HepG2 (cell line): Measurements from ENCODE around the gene CNKSR3. TPM values are rescaled to one million over a fixed set of nuclear protein-coding genes. Genes with fewer than 3 reads are reported as not detected.
A peak's percentile ranks its signal among the peaks of the same experiment; 100 is the strongest.

Experiments used
- BRCA1 ChIP-seq: sonication (generic); formaldehyde crosslinking; IDR thresholded peaks from 2 replicates; pipeline ENCODE4 v1.4.0; 2020; ENCODE audit warnings: missing genetic modification reagents
- CAMTA2 ChIP-seq: sonication (generic); formaldehyde crosslinking; IDR thresholded peaks from 2 replicates; pipeline ENCODE4 v1.4.0; 2020; ENCODE audit warnings: mild to moderate bottlenecking, missing genetic modification reagents, borderline replicate concordance
- CC2D1A ChIP-seq: sonication (generic); formaldehyde crosslinking; IDR thresholded peaks from 2 replicates; pipeline ENCODE4 v1.8.1; 2023; ENCODE audit warnings: mild to moderate bottlenecking, missing genetic modification reagents
- CENPX ChIP-seq: sonication (generic); formaldehyde crosslinking; IDR thresholded peaks from 2 replicates; pipeline ENCODE4 v1.9.0; 2021; ENCODE audit warnings: mild to moderate bottlenecking, missing genetic modification reagents, moderate library complexity
- EP300 ChIP-seq, 3 experiments: sonication (generic) in 1 of 3; formaldehyde crosslinking in 1 of 3; IDR thresholded peaks; 2 replicates each; pipeline versions ENCODE4 v1.5.1 to v1.6.1; 2011 to 2020; ENCODE audit warnings: low read depth in 2 of 3, low read length in 2 of 3, borderline replicate concordance in 1 of 3, improper control_type of control experiment in 1 of 3, mild to moderate bottlenecking in 1 of 3, missing genetic modification reagents in 1 of 3, moderate library complexity in 1 of 3
- FOXC1 ChIP-seq: sonication (generic); formaldehyde crosslinking; IDR thresholded peaks from 2 replicates; pipeline ENCODE4 v1.8.0; 2022; ENCODE audit warnings: mild to moderate bottlenecking, missing genetic modification reagents, borderline replicate concordance
- HNRNPH1 ChIP-seq: fragments of 200-400 bp; formaldehyde crosslinking; optimal IDR thresholded peaks from 2 replicates; pipeline ENCODE3; 2017; ENCODE audit warnings: mild to moderate bottlenecking, low read depth, low read length
- ISX ChIP-seq: sonication (generic); formaldehyde crosslinking; conservative IDR thresholded peaks from 2 replicates; pipeline ENCODE4 v1.5.0; 2020; ENCODE audit warnings: missing genetic modification reagents
- KDM5A ChIP-seq: fragments of 200-600 bp; sonication (generic); IDR thresholded peaks from 2 replicates; pipeline ENCODE4 v1.7.0; 2018; ENCODE audit warnings: antibody characterized with exemption, mild to moderate bottlenecking, low read length, borderline replicate concordance
- LCORL ChIP-seq, 2 experiments: fragments of 450-650 bp in 1 of 2; sonication (generic) in 1 of 2; formaldehyde crosslinking in 1 of 2; IDR thresholded peaks; 2 replicates each; pipeline versions ENCODE4 v1.5.0 to v1.6.1; 2017 to 2020; ENCODE audit warnings: antibody characterized with exemption in 1 of 2, missing genetic modification reagents in 1 of 2
- NKX3-1 ChIP-seq: sonication (generic); formaldehyde crosslinking; IDR thresholded peaks from 2 replicates; pipeline ENCODE4 v1.5.0; 2020; ENCODE audit warnings: missing genetic modification reagents
- NONO ChIP-seq, 2 experiments: fragments of 450-650 bp in 1 of 2; sonication (generic) in 1 of 2; formaldehyde crosslinking in 1 of 2; IDR thresholded peaks in 1 of 2; conservative IDR thresholded peaks in 1 of 2; 2 replicates each; pipeline versions ENCODE4 v1.6.1 to v1.8.0; 2017 to 2022; ENCODE audit warnings: mild to moderate bottlenecking in 1 of 2, missing genetic modification reagents in 1 of 2, moderate library complexity in 1 of 2
- NR2F2 ChIP-seq: IDR thresholded peaks from 2 replicates; pipeline ENCODE4 v1.6.1; 2012; ENCODE audit warnings: low read depth, inconsistent platforms, borderline replicate concordance
- PAF1 ChIP-seq: IDR thresholded peaks from 2 replicates; pipeline ENCODE4 v1.6.1; 2016; ENCODE audit warnings: missing genetic modification reagents, missing compliant biosample characterization
- RXRB ChIP-seq: IDR thresholded peaks from 2 replicates; pipeline ENCODE4 v1.6.1; 2016; ENCODE audit warnings: borderline replicate concordance, missing genetic modification reagents, missing compliant biosample characterization
- TSC22D2 ChIP-seq: sonication (generic); formaldehyde crosslinking; IDR thresholded peaks from 2 replicates; pipeline ENCODE4 v1.5.1; 2020; ENCODE audit warnings: missing genetic modification reagents, mild to moderate bottlenecking, borderline replicate concordance
- ZNF468 ChIP-seq: sonication (generic); formaldehyde crosslinking; IDR thresholded peaks from 2 replicates; pipeline ENCODE4 v1.8.0; 2022; ENCODE audit warnings: mild to moderate bottlenecking, moderate library complexity, missing genetic modification reagents
- ZNF781 ChIP-seq: sonication (generic); formaldehyde crosslinking; IDR thresholded peaks from 2 replicates; pipeline ENCODE4 v1.5.1; 2020; ENCODE audit warnings: borderline replicate concordance, mild to moderate bottlenecking, missing genetic modification reagents; ENCODE audit errors: not compliant biosample characterization
- polyA plus RNA-seq, 8 experiments: library from polyadenylated mRNA; depleted of rRNA in 3 of 8; stranded (reverse) in 7 of 8; unstranded in 1 of 8; fragments of >200 nt; fragmentation: Illumina TruSeq in 4 of 8; extraction: Trizol in 4 of 8; gene quantifications; 2 replicates each; pipeline versions ENCODE4 v1.2.1 to v1.2.3, GENCODE V29; 2011 to 2016; ENCODE audit warnings: low read depth in 4 of 8, missing spikeins in 1 of 8, mixed read lengths in 1 of 8; ENCODE audit not compliant: insufficient read depth in 1 of 8
- total RNA-seq, 5 experiments: library from RNA; depleted of rRNA; stranded (reverse); fragments of >200 nt; fragmentation: Illumina TruSeq; extraction: Trizol; gene quantifications; 2 replicates each; pipeline ENCODE4 v1.2.3, GENCODE V29; 2016; ENCODE audit warnings: low read depth in 1 of 5
- TF ChIP-seq, protein P1 (sequence below), 2 experiments: sonication (generic) in 1 of 2; formaldehyde crosslinking in 1 of 2; IDR thresholded peaks; 2 replicates each; pipeline versions ENCODE4 v1.4.0 to v1.6.1; 2018 to 2020; ENCODE audit warnings: missing genetic modification reagents in 2 of 2, borderline replicate concordance in 1 of 2, low read depth in 1 of 2, mild to moderate bottlenecking in 1 of 2, missing biosample characterization in 1 of 2
- TF ChIP-seq, protein P2 (sequence below): sonication (generic); formaldehyde crosslinking; IDR thresholded peaks from 2 replicates; pipeline ENCODE4 v1.4.0; 2020; ENCODE audit warnings: missing genetic modification reagents

CNKSR3 gene
- total and polyA plus RNA-seq, 2 of the 13 experiments (the other 11 are each of a cell fraction or from before 2014, with no cell fraction given) = 9.2 to 38.6 TPM

DNA sequence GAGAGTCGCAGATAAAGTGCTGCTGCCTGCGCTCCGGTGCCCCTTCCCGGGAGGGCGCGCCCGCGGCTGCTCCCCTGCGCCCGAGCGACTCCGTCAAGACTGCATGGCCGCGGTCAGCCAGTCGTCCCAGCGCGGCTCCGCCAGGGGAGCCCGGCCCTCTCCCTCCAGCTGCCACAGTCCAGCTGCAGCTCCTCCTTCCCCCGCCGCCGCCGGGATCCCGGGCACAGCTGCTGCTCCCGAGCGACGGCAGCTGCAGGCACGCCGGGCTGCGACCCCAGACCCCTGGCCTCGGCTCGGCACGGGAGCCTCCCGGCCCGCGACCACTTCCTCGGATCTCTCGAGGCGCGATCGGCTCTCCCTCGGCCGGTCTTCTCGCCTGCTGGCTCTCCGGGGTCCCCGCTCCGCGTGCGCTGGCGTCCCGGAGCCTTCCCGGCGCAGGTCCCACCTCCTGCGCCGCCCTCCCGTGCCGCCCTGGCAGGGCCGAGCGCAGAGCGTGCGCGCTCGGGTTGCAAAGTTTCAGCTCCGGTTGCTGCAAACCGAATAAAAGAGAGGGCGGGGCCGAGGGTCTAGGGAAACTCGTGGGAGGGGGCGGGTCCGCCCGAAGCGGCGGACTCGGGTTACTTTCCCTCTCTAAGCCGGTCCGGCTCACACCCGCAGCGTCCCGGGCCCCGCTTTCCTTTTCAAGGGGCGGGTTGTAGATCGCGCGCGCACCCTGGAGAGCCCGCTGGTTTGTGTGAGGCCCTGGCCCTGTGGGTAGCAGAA lies at the start of gene CNKSR3 (continued):
- TF ChIP-seq, protein P1, sequence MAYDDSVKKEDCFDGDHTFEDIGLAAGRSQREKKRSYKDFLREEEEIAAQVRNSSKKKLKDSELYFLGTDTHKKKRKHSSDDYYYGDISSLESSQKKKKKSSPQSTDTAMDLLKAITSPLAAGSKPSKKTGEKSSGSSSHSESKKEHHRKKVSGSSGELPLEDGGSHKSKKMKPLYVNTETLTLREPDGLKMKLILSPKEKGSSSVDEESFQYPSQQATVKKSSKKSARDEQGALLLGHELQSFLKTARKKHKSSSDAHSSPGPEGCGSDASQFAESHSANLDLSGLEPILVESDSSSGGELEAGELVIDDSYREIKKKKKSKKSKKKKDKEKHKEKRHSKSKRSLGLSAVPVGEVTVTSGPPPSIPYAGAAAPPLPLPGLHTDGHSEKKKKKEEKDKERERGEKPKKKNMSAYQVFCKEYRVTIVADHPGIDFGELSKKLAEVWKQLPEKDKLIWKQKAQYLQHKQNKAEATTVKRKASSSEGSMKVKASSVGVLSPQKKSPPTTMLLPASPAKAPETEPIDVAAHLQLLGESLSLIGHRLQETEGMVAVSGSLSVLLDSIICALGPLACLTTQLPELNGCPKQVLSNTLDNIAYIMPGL (CRISPR knock-in tag; IDR thresholded peaks at IDR 0.05; ENCODE audit: borderline replicate concordance in 1 of 2, low read depth in 1 of 2) = peak; percentile 90 to 93; a peak in 3 of 4 replicates
- TF ChIP-seq PAF1 (CRISPR knock-in tag) (no peak), TSC22D2 (CRISPR knock-in tag) (peak; percentile 94), CC2D1A (0 out of 2 replicates have a peak, but pooled peaks have one; percentile 47), KDM5A (no peak; the same call in 1 of the 2 replicates), RXRB (CRISPR knock-in tag) (peak; percentile 57; the same call in 1 of the 2 replicates), NR2F2 (0 out of 2 replicates have a peak, but pooled peaks have one; percentile 21), CAMTA2 (CRISPR knock-in tag) (peak; percentile 50; the same call in 1 of the 2 replicates), NONO (IDR thresholded peaks at IDR 0.05) (no peak), NONO (CRISPR knock-in tag; conservative IDR thresholded peaks at IDR 0.05) (peak; percentile 80), CENPX (CRISPR knock-in tag) (no peak), HNRNPH1 (no peak), ZNF468 (CRISPR knock-in tag) (peak; percentile 73; the same call in 1 of the 2 replicates), NKX3-1 (CRISPR knock-in tag) (no peak), ZNF781 (no peak), BRCA1 (CRISPR knock-in tag) (peak; percentile 33; the same call in 1 of the 2 replicates), LCORL (IDR thresholded peaks at IDR 0.05) (no peak), LCORL (CRISPR knock-in tag; IDR thresholded peaks at IDR 0.05) (peak; percentile 76), ISX (CRISPR knock-in tag) (no peak), EP300 (IDR thresholded peaks at IDR 0.05; ENCODE audit: low read depth in 2 of 2, low read length in 2 of 2) (peak in 1 of 2 experiments; percentile 53; a peak in 2 of 4 replicates), EP300 (CRISPR knock-in tag; IDR thresholded peaks at IDR 0.05; ENCODE audit: borderline replicate concordance) (peak; percentile 62; the same call in 1 of the 2 replicates), FOXC1 (CRISPR knock-in tag) (peak; percentile 98)
- TF ChIP-seq, protein P2, sequence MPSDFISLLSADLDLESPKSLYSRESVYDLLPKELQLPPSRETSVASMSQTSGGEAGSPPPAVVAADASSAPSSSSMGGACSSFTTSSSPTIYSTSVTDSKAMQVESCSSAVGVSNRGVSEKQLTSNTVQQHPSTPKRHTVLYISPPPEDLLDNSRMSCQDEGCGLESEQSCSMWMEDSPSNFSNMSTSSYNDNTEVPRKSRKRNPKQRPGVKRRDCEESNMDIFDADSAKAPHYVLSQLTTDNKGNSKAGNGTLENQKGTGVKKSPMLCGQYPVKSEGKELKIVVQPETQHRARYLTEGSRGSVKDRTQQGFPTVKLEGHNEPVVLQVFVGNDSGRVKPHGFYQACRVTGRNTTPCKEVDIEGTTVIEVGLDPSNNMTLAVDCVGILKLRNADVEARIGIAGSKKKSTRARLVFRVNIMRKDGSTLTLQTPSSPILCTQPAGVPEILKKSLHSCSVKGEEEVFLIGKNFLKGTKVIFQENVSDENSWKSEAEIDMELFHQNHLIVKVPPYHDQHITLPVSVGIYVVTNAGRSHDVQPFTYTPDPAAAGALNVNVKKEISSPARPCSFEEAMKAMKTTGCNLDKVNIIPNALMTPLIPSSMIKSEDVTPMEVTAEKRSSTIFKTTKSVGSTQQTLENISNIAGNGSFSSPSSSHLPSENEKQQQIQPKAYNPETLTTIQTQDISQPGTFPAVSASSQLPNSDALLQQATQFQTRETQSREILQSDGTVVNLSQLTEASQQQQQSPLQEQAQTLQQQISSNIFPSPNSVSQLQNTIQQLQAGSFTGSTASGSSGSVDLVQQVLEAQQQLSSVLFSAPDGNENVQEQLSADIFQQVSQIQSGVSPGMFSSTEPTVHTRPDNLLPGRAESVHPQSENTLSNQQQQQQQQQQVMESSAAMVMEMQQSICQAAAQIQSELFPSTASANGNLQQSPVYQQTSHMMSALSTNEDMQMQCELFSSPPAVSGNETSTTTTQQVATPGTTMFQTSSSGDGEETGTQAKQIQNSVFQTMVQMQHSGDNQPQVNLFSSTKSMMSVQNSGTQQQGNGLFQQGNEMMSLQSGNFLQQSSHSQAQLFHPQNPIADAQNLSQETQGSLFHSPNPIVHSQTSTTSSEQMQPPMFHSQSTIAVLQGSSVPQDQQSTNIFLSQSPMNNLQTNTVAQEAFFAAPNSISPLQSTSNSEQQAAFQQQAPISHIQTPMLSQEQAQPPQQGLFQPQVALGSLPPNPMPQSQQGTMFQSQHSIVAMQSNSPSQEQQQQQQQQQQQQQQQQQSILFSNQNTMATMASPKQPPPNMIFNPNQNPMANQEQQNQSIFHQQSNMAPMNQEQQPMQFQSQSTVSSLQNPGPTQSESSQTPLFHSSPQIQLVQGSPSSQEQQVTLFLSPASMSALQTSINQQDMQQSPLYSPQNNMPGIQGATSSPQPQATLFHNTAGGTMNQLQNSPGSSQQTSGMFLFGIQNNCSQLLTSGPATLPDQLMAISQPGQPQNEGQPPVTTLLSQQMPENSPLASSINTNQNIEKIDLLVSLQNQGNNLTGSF (CRISPR knock-in tag) = peak; percentile 75; the same call in 1 of the 2 replicates
